GM12878 (cell line): ENCODE results near the gene RAF1. TPM values are rescaled to one million over a fixed set of nuclear protein-coding genes. Genes with fewer than 3 reads are reported as not detected.
A peak's percentile ranks its signal among the peaks of the same experiment; 100 is the strongest.

Experiments
- CBX5 ChIP-seq: sonication (generic); IDR thresholded peaks from 2 replicates; pipeline ENCODE4 v1.6.1; 2016; ENCODE audit warnings: low read depth, moderate library complexity, mild to moderate bottlenecking, inconsistent platforms
- EP300 ChIP-seq, 2 experiments: fragments of 150-350 bp in 1 of 2; IDR thresholded peaks; 2 replicates each; pipeline ENCODE4 v1.6.1; 2011 to 2012; ENCODE audit warnings: low read depth in 2 of 2, low read length in 2 of 2, borderline replicate concordance in 1 of 2, improper control_type of control experiment in 1 of 2, inconsistent platforms in 1 of 2; ENCODE audit not compliant: control insufficient read depth in 1 of 2
- ETV6 ChIP-seq, 2 experiments: fragments of 450-650 bp in 1 of 2; IDR thresholded peaks in 1 of 2; conservative IDR thresholded peaks in 1 of 2; 2 replicates each; pipeline ENCODE4 v1.6.1; 2014; ENCODE audit warnings: antibody characterized with exemption in 1 of 2, borderline replicate concordance in 1 of 2, low read depth in 1 of 2, mild to moderate bottlenecking in 1 of 2, moderate library complexity in 1 of 2
- EZH2 ChIP-seq: IDR thresholded peaks from 2 replicates; pipeline ENCODE4 v1.6.1; 2012; ENCODE audit warnings: low read depth, mild to moderate bottlenecking, control low read depth, inconsistent platforms, low read length, borderline replicate concordance; ENCODE audit not compliant: control insufficient read depth
- HCFC1 ChIP-seq: fragments of 150-350 bp; IDR thresholded peaks from 2 replicates; pipeline ENCODE4 v1.6.1; 2014; ENCODE audit warnings: low read length
- HDGF ChIP-seq: fragments of 450-650 bp; IDR thresholded peaks from 2 replicates; pipeline ENCODE4 v1.6.1; 2016; ENCODE audit warnings: antibody characterized with exemption
- MXI1 ChIP-seq: fragments of 150-350 bp; IDR thresholded peaks from 2 replicates; pipeline ENCODE4 v1.6.1; 2011; ENCODE audit warnings: low read depth, mild to moderate bottlenecking, inconsistent platforms, low read length, improper control_type of control experiment
- NFYA ChIP-seq: IDR thresholded peaks from 2 replicates; pipeline ENCODE4 v1.6.1; 2011; ENCODE audit warnings: low read depth, mild to moderate bottlenecking, low read length, improper control_type of control experiment, borderline replicate concordance
- POU2F2 ChIP-seq: IDR thresholded peaks from 3 replicates; pipeline ENCODE4 v1.6.1; 2011; ENCODE audit warnings: low read depth, mild to moderate bottlenecking, low read length, borderline replicate concordance
- RB1 ChIP-seq: fragments of 450-650 bp; formaldehyde crosslinking; IDR thresholded peaks from 2 replicates; pipeline ENCODE4 v1.6.1; 2017; ENCODE audit warnings: mild to moderate bottlenecking, borderline replicate concordance
- RBBP5 ChIP-seq: fragments of 200-600 bp; sonication (generic); conservative IDR thresholded peaks from 2 replicates; pipeline ENCODE4 v1.6.1; 2016
- TAF1 ChIP-seq: IDR thresholded peaks from 2 replicates; pipeline ENCODE4 v1.6.1; 2011; ENCODE audit warnings: mild to moderate bottlenecking, low read depth, low read length, borderline replicate concordance
- TBL1XR1 ChIP-seq: IDR thresholded peaks from 2 replicates; pipeline ENCODE4 v1.6.1; 2012; ENCODE audit warnings: low read depth, low read length, improper control_type of control experiment
- WRNIP1 ChIP-seq: IDR thresholded peaks from 2 replicates; pipeline ENCODE4 v1.6.1; 2011; ENCODE audit warnings: low read depth, low read length, improper control_type of control experiment, borderline replicate concordance
- polyA plus RNA-seq, 11 experiments: library from polyadenylated mRNA; depleted of rRNA in 4 of 11; unstranded in 6 of 11; stranded (reverse) in 5 of 11; fragments of >200 nt; fragmentation: Nextera tagmentation in 4 of 11; fragmentation: Illumina TruSeq in 1 of 11; extraction: Ambion mirVana in 4 of 11; extraction: Trizol in 1 of 11; gene quantifications; 1 replicate in 1 of 11; 2 replicates in 10 of 11; pipeline versions ENCODE4 v1.2.1 to v1.2.3, GENCODE V29; 2011 to 2016; ENCODE audit warnings: inconsistent platforms in 2 of 11, missing spikeins in 2 of 11, low read depth in 1 of 11
- total RNA-seq, 4 experiments: library from RNA; depleted of rRNA in 3 of 4; stranded (reverse); fragments of >200 nt in 3 of 4; fragmentation: Illumina TruSeq in 1 of 4; extraction: Trizol in 1 of 4; gene quantifications; 2 replicates each; pipeline versions ENCODE4 v1.2.1 to v1.2.3, GENCODE V29; 2013 to 2021
- TF ChIP-seq, protein P1 (sequence below): fragments of 450-650 bp; formaldehyde crosslinking; IDR thresholded peaks from 2 replicates; pipeline ENCODE4 v1.4.0; 2020; ENCODE audit warnings: mild to moderate bottlenecking, moderate library complexity
- TF ChIP-seq, protein P2 (sequence below): fragments of 450-650 bp; IDR thresholded peaks from 2 replicates; pipeline ENCODE4 v1.6.1; 2017; ENCODE audit warnings: mild to moderate bottlenecking
- TF ChIP-seq, protein P3 (sequence below): IDR thresholded peaks from 2 replicates; pipeline ENCODE4 v1.6.1; 2011; ENCODE audit warnings: low read depth, mild to moderate bottlenecking, low read length, moderate library complexity, borderline replicate concordance; ENCODE audit errors: extremely low read depth
- TF ChIP-seq, protein P4 (sequence below): fragments of 450-650 bp; IDR thresholded peaks from 2 replicates; pipeline ENCODE4 v1.6.1; 2016; ENCODE audit warnings: mild to moderate bottlenecking, moderate library complexity, borderline replicate concordance

RAF1 gene
- total and polyA plus RNA-seq, 10 of the 15 experiments (the other 5 are each of a cell fraction or from before 2014, with no cell fraction given) = 20.4 to 151 (median 77.8) TPM

DNA sequence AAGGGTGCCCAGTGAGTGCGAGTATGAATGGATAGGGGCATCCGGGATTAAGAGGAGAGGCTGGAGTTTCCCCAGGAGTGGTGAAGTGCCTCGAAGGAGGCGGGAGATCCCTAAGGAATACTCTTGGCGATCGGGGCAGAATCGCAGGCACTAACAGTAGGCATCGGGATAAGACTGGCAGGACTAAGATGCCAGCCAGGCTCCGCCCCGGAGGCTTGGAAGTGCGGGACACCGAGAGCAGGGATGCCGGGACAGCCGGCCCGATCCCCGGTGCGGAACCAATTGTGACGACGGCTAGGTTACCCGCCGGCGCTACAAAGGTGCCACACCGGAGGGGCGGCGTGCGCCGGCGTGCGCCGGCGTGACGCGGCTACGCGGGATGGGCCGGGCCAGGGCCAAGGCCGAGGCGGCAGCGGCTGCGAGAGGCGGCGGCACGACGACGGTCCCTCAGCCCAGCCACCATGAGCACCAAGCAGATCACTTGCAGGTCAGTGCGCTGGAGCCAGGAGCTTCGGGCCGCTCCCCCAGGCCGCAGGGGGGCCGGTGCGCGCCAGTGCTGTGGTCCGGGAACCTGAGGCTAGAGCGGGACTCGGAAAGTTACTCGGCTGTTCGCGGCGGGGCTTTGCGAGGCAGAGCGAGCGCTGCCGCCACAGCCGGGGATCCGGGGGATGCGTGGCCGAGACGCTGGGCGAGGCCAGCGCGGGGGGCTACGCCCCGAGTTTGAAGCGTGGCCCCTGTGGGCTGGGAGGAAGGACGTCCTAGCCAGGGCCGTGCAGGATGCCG is 107.0 kb downstream of the RAF1 start, which contains the start of gene MKRN2 (continued):
- TF ChIP-seq, protein P1, sequence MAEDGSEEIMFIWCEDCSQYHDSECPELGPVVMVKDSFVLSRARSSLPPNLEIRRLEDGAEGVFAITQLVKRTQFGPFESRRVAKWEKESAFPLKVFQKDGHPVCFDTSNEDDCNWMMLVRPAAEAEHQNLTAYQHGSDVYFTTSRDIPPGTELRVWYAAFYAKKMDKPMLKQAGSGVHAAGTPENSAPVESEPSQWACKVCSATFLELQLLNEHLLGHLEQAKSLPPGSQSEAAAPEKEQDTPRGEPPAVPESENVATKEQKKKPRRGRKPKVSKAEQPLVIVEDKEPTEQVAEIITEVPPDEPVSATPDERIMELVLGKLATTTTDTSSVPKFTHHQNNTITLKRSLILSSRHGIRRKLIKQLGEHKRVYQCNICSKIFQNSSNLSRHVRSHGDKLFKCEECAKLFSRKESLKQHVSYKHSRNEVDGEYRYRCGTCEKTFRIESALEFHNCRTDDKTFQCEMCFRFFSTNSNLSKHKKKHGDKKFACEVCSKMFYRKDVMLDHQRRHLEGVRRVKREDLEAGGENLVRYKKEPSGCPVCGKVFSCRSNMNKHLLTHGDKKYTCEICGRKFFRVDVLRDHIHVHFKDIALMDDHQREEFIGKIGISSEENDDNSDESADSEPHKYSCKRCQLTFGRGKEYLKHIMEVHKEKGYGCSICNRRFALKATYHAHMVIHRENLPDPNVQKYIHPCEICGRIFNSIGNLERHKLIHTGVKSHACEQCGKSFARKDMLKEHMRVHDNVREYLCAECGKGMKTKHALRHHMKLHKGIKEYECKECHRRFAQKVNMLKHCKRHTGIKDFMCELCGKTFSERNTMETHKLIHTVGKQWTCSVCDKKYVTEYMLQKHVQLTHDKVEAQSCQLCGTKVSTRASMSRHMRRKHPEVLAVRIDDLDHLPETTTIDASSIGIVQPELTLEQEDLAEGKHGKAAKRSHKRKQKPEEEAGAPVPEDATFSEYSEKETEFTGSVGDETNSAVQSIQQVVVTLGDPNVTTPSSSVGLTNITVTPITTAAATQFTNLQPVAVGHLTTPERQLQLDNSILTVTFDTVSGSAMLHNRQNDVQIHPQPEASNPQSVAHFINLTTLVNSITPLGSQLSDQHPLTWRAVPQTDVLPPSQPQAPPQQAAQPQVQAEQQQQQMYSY = no peak
- TF ChIP-seq HCFC1 (peak; percentile 84), POU2F2 (no peak; the same call in 2 of the 3 replicates), WRNIP1 (no peak), EZH2 (no peak), ETV6 (conservative IDR thresholded peaks at IDR 0.05 in 1 of 2, IDR thresholded peaks at IDR 0.05 in 1 of 2; ENCODE audit: borderline replicate concordance in 1 of 2, low read depth in 1 of 2) (peak in 1 of 2 experiments; percentile 24; a peak in 1 of 4 replicates), EP300 (IDR thresholded peaks at IDR 0.05; ENCODE audit: borderline replicate concordance in 1 of 2, control insufficient read depth in 1 of 2, low read depth in 2 of 2, low read length in 2 of 2) (no peak), RBBP5 (no peak), NFYA (no peak), HDGF (no peak), CBX5 (peak; percentile 87), TAF1 (peak; percentile 94), MXI1 (peak; percentile 86), RB1 (peak; percentile 94; the same call in 1 of the 2 replicates), TBL1XR1 (peak; percentile 81)
- TF ChIP-seq, protein P2, sequence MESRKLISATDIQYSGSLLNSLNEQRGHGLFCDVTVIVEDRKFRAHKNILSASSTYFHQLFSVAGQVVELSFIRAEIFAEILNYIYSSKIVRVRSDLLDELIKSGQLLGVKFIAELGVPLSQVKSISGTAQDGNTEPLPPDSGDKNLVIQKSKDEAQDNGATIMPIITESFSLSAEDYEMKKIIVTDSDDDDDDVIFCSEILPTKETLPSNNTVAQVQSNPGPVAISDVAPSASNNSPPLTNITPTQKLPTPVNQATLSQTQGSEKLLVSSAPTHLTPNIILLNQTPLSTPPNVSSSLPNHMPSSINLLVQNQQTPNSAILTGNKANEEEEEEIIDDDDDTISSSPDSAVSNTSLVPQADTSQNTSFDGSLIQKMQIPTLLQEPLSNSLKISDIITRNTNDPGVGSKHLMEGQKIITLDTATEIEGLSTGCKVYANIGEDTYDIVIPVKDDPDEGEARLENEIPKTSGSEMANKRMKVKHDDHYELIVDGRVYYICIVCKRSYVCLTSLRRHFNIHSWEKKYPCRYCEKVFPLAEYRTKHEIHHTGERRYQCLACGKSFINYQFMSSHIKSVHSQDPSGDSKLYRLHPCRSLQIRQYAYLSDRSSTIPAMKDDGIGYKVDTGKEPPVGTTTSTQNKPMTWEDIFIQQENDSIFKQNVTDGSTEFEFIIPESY = no peak
- TF ChIP-seq, protein P3, sequence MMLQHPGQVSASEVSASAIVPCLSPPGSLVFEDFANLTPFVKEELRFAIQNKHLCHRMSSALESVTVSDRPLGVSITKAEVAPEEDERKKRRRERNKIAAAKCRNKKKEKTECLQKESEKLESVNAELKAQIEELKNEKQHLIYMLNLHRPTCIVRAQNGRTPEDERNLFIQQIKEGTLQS = no peak
- TF ChIP-seq, protein P4, sequence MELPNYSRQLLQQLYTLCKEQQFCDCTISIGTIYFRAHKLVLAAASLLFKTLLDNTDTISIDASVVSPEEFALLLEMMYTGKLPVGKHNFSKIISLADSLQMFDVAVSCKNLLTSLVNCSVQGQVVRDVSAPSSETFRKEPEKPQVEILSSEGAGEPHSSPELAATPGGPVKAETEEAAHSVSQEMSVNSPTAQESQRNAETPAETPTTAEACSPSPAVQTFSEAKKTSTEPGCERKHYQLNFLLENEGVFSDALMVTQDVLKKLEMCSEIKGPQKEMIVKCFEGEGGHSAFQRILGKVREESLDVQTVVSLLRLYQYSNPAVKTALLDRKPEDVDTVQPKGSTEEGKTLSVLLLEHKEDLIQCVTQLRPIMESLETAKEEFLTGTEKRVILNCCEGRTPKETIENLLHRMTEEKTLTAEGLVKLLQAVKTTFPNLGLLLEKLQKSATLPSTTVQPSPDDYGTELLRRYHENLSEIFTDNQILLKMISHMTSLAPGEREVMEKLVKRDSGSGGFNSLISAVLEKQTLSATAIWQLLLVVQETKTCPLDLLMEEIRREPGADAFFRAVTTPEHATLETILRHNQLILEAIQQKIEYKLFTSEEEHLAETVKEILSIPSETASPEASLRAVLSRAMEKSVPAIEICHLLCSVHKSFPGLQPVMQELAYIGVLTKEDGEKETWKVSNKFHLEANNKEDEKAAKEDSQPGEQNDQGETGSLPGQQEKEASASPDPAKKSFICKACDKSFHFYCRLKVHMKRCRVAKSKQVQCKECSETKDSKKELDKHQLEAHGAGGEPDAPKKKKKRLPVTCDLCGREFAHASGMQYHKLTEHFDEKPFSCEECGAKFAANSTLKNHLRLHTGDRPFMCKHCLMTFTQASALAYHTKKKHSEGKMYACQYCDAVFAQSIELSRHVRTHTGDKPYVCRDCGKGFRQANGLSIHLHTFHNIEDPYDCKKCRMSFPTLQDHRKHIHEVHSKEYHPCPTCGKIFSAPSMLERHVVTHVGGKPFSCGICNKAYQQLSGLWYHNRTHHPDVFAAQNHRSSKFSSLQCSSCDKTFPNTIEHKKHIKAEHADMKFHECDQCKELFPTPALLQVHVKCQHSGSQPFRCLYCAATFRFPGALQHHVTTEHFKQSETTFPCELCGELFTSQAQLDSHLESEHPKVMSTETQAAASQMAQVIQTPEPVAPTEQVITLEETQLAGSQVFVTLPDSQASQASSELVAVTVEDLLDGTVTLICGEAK = peak; percentile 93
